Endometrial microvascular endothelial cells (primary cell): ENCODE data around the gene SLC4A9. TPM values are rescaled to one million over a fixed set of nuclear protein-coding genes. Genes with fewer than 3 reads are reported as not detected.

Experiments used
- in situ Hi-C: cut with HindIII; loops from 2 replicates; pipeline ENCODE4 v1.10.0; 2017; ENCODE audit warnings: low sequenced_read_pairs, low pct_unique_long_range_greater_than_20kb; ENCODE audit errors: inconsistent ontology term
- total RNA-seq: library from RNA; depleted of rRNA; stranded (reverse); fragments of >200 nt; gene quantifications from one replicate; pipeline ENCODE4 v1.2.3, GENCODE V29; 2015; ENCODE audit errors: inconsistent ontology term

The SLC4A9 gene
- total RNA-seq: not detected

GRCh38 chr5:140360101-140360500, at the start of gene SLC4A9:
TSS of gene SLC4A9 (plus strand) at chr5:140360194. CDS start at chr5:140360237, 43 bp downstream.
- in situ Hi-C loops: no loop called here

GRCh38 chr5:140310434-140310833, 49.6 kb upstream of the SLC4A9 start:
- in situ Hi-C loops: no loop called here

- in situ Hi-C loops: no loop called here
Measured at GRCh38 chr5:140311011-140311467, 49.0 kb upstream of the SLC4A9 start.

GRCh38 chr5:140312067-140312790, 47.8 kb upstream of the SLC4A9 start:
- in situ Hi-C loops: no loop called here

- in situ Hi-C loops: no loop called here
Measured at GRCh38 chr5:140312791-140313189, 47.2 kb upstream of the SLC4A9 start.

- in situ Hi-C loops: no loop called here
Measured at GRCh38 chr5:140317859-140318258, 42.1 kb upstream of the SLC4A9 start.

- in situ Hi-C loops: no loop called here
Measured at GRCh38 chr5:140318792-140319191, 41.2 kb upstream of the SLC4A9 start.

GRCh38 chr5:140319833-140320232, 40.2 kb upstream of the SLC4A9 start:
- in situ Hi-C loops: no loop called here

GRCh38 chr5:140321796-140322195, 38.2 kb upstream of the SLC4A9 start:
- in situ Hi-C loops: no loop called here

- in situ Hi-C loops: no loop called here
Measured at GRCh38 chr5:140322751-140323731, 37.0 kb upstream of the SLC4A9 start.

- in situ Hi-C loops: no loop called here
Measured at GRCh38 chr5:140324041-140324600, 35.9 kb upstream of the SLC4A9 start.

GRCh38 chr5:140324617-140325241, 35.3 kb upstream of the SLC4A9 start:
- in situ Hi-C loops: loop anchor here (25.0 kb wide), 1 partner anchor 238 kb away; the partner anchor contains the start of genes APBB3, SLC35A4 and SRA1

GRCh38 chr5:140325486-140325885, 34.5 kb upstream of the SLC4A9 start:
- in situ Hi-C loops: loop anchor here (25.0 kb wide), 1 partner anchor 237 kb away; the partner anchor contains the start of genes APBB3, SLC35A4 and SRA1

- in situ Hi-C loops: loop anchor here (25.0 kb wide), 1 partner anchor 235 kb away; the partner anchor contains the start of genes APBB3, SLC35A4 and SRA1
Measured at GRCh38 chr5:140327589-140327988, 32.4 kb upstream of the SLC4A9 start.

- in situ Hi-C loops: loop anchor here (25.0 kb wide), 1 partner anchor 234 kb away; the partner anchor contains the start of genes APBB3, SLC35A4 and SRA1
Measured at GRCh38 chr5:140328036-140328764, 31.8 kb upstream of the SLC4A9 start.

GRCh38 chr5:140329739-140330481, 30.1 kb upstream of the SLC4A9 start:
- in situ Hi-C loops: loop anchor here (25.0 kb wide), 1 partner anchor 232 kb away; the partner anchor contains the start of genes APBB3, SLC35A4 and SRA1

GRCh38 chr5:140331638-140332037, 28.4 kb upstream of the SLC4A9 start:
- in situ Hi-C loops: loop anchor here (25.0 kb wide), 1 partner anchor 231 kb away; the partner anchor contains the start of genes APBB3, SLC35A4 and SRA1
